ENCODE data around the gene HINT1.
A peak's percentile ranks its signal among the peaks of the same experiment; 100 is the strongest.
"Not testable (repeated sequence)": the region's sequence is repeated elsewhere in the genome, so short reads cannot be mapped to it uniquely, and the experiment has no call there.

HINT1 gene

DNA sequence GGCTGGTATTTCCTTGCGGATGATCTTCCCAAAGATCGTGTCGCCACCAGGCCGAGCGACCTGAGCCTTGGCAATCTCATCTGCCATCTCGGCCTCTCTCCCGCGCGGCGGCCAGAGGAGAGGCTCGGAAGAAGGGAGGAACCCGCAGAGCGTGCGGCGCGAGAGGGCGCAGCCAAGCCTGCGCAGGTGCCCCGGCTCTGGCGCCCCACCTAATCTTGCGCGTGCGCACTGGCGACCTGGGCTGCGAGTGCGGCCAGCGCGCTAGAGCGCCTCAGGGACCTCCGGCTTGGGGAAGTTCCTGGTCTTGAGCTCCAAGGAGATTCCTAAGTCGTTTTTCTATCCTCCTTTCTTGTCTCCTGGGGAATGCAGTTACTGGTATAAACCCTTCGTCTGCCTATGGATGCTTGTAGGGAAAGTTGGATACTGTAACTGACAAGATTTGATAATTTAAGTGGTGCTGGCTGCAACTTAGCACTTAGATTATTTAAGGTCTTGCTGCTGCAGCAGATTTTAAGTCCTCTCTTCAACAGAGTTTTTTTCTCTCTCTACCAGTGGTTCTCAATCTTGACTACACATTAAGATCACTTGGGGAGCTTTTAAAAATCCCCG is at the start of gene HINT1:
Gene HINT1 (minus strand): TSS at position 138 of the 609 bp plus-strand sequence. CDS start 51 bp downstream, at position 87.
- peak; percentile 41 for DNase-seq

GRCh38 chr5:131214609-131215227 is 49.7 kb upstream of the HINT1 start:
- DNase-seq = no peak

- no peak for DNase-seq
These were observed 47.5 kb upstream of the HINT1 start for GRCh38 chr5:131212471-131213021.

GRCh38 chr5:131211669-131212068 is 46.6 kb upstream of the HINT1 start:
- no peak for DNase-seq

DNA sequence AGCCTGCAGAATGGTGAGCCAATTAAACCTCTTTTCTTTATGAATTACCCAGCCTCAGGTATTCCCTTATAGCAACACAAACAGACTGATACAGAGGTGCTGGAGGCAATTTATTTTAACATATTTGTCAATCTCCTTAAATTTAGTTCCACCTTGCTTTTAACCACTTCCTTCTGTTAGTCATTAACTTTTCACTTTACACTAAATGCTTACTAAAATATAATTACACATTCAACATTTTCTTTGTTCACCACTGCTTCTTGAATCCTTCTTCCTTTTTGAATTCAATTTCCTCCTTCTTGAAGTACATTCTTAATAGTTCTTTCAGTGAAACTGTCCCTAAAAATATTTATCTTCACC is 45.1 kb upstream of the HINT1 start:
- no peak for DNase-seq

- DNase-seq = no peak
These were observed 44.6 kb upstream of the HINT1 start for GRCh38 chr5:131209506-131210150.

DNA sequence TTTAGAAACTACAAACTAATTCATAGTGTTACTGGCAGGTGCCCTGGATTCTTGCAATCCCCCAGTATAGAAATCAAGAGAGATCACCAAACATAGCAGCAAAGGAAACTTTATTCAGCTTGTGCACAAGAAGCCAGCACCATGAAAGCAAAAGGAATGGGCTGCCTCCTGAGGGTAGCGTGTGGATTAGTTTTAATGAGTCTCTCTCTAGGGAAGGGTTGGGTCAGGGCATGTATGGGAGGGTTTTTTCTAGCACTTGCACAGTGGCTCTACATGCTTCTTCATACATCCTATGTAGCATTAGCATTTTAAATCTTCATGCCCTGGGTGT is 44.1 kb upstream of the HINT1 start:
- no peak for DNase-seq

GRCh38 chr5:131206772-131207171 is 41.7 kb upstream of the HINT1 start:
- DNase-seq = no peak

DNA sequence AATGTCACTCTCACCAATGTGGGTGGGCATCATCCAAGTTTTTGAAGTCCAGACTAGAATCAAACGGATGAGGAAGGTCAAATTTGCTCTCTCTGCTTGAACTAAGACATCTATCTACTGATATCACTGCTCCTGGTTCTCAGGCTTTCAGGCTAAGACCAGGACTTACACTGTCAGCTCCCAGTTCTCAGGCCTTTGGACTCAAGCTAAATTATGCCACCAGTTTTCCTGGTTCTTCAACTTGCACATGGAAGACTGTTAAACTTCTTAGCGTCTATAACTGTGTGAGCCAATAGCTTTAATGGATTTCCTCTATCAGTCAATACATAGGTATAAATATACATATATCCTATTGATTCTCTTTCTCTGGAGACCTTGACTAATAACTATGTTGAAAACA is 41.0 kb upstream of the HINT1 start:
- DNase-seq = no peak

DNA sequence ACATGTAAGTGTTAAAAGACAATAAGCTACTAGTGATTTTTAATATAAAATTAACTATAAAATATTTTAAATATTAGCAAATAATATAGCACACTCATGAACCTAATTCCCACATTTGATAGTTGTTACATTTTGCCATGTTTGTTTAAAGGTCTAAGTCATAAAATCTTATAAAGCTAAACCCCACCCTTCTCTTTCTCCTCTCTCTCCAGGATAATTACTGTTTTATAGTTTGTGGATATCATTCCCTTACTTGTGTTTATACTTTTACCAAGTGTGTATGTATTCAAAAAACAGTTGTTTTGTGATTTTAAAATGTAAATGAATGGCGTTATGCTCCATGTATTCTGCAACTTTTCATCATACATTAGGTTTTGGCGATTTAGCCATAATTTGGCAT is 39.9 kb upstream of the HINT1 start:
- no peak for DNase-seq

DNA sequence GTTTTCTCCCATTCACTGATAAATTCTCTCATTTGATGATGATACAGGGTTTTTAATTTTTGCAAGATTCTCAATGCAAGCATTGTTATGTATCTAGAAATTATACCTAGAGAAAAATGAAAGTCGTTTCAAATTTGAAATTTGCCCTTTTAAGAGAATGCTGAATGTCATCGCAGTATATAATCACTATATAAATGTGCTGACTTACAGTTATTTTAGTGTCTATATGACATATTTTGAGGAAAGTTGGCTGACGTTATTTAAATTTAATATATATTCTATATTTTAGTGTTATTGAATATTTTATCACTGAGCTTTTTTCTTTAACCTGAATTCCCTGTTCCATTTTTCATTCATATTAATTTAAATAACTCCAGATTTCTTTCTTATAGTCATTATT is 35.5 kb upstream of the HINT1 start:
- DNase-seq = no peak

DNA sequence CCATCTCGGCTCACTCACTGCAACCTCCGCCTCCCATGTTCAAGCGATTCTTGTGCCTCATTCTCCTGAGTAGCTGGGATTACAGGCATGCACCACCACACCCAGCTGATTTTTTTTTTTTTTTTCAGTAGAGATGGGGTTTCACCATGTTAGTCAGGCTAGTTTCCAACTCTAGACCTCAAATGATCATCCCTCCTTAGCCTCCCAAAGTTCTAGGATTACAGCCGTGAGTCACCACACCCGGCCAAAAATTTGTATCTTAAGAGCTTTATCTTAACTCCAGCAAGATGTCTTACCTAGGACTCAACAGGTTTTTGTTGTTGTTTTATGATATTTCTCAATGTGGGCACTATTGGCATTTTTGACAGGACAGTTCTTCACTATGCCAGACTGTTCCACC is 33.6 kb upstream of the HINT1 start:
- no peak for DNase-seq

DNA sequence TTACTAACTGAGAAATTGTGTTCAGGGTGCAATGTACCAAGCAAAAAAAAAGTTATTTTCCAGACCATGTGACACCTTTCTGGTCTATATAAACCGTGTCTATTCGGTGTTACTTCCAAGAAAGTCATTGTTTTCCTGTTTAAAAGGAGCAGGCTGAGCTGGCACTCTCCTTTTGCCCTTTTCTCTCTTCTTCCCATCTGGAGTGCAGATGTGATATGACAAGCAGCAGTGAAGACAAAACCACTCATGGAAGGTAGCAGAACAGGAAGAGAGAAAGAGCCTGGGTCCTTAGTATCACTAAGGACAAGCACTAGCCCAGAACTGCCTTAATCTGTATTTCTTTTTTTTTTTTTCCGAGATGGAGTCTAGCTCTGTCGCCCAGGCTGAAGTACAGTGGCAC is 31.3 kb upstream of the HINT1 start:
- no peak for DNase-seq

- no peak for DNase-seq
These were observed 30.6 kb upstream of the HINT1 start for GRCh38 chr5:131195696-131196095.

DNA sequence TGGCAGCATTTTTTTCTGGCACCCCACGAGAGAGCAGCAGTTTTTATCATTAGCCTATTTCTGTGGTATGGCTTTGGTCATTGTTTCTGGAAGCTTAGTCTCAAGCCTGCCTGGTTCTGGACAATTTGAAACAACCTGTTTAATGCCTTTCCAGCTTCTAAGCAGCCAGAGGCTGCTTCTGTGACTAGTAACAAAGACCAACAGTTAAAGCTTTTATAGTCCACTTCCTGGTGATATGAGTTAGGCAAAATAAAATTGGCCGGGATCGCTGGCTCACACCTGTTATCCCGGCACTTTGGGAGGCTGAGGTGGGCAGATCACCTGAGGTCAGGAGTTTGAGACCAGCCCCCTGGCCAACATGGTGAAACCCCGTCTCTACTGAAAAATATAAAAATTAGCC is 29.7 kb upstream of the HINT1 start:
- DNase-seq = no peak

- DNase-seq = not testable (repeated sequence)
These were observed 28.8 kb upstream of the HINT1 start for GRCh38 chr5:131193897-131194296.

DNA sequence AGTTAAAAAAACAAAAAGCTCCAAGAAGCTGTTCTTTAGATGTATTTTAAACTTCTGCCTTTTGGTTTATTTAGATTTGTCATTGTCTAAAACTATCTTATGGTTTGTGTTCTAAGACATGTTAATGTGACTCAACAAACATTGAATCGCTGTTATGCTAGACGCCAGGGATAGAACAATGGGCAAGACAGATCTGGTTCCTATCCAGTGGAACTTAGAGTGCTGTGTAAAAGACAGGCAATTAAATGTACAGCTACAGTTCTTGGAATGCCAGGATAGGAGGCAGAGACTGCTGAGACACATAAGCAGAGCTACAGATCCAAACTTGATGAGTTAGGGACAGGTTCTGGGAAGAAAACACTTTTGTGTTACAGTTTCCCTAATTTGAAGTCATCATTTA is 28.1 kb upstream of the HINT1 start:
- no peak for DNase-seq

- DNase-seq = no peak
These were observed 21.7 kb upstream of the HINT1 start for GRCh38 chr5:131186561-131187256.

- no peak for DNase-seq
These were observed 20.6 kb upstream of the HINT1 start for GRCh38 chr5:131185523-131186104.

GRCh38 chr5:131182839-131183238 is 17.8 kb upstream of the HINT1 start:
- DNase-seq = no peak

- no peak for DNase-seq
These were observed 15.4 kb upstream of the HINT1 start for GRCh38 chr5:131180407-131180806.

DNA sequence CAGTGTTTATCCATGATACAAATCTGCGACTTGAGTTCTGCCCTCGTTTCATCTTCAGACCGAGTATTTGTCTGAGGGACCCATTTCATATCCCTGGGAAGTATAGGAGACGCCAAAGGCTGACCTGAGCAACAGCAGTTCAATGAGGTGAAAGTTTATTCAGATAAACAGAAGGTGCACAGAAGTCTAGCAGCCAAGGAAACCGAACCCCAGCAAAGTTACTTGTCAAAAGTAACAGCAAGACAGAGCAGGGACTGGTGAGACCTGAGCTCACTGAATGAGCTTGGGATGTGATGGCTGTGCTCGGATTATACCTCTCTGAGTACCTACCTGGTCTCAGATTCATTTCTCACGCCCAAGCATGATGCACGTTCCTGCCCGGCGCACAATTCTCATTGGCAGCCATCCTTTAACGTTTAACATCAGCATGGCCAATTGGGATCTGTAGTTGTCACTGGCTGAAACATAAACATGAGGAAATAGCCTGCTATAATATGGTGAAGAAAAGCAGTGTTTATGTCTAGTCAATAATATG is 6.3 kb upstream of the HINT1 start:
- no peak for DNase-seq
